PC-9 (cell line): ENCODE measurements around the gene PLXNC1.

Experiments used
- EZH2 ChIP-seq: fragments of 200-600 bp; sonication (generic); IDR thresholded peaks from 2 replicates; pipeline ENCODE4 v1.8.0; 2017; ENCODE audit warnings: antibody characterized with exemption, low read depth
- TF ChIP-seq, protein P1 (sequence below): fragments of 200-600 bp; sonication (generic); conservative IDR thresholded peaks from 2 replicates; pipeline ENCODE4 v1.6.1; 2017; ENCODE audit warnings: mixed run types, antibody characterized with exemption, mild to moderate bottlenecking, moderate library complexity

DNA sequence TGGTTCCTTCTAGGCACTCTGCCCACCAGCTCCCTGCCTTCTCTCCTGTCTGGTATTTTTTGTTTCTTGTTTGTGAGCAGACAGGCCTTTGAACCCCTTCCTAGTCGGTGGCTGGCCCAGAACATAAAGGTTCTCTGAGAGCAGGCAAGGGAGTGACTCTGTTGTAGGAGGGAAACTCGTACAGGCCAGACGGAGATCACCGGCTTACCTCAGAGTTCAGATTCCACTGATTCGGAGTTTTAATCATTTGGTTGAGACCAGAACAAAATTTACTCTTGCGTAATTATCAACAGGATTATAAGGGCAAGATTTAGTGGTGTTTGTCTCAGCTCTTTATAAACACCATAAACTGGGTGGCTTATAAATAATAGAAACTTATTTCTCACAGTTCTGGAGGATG lies 128.3 kb downstream of the PLXNC1 start:
- TF ChIP-seq, protein P1, sequence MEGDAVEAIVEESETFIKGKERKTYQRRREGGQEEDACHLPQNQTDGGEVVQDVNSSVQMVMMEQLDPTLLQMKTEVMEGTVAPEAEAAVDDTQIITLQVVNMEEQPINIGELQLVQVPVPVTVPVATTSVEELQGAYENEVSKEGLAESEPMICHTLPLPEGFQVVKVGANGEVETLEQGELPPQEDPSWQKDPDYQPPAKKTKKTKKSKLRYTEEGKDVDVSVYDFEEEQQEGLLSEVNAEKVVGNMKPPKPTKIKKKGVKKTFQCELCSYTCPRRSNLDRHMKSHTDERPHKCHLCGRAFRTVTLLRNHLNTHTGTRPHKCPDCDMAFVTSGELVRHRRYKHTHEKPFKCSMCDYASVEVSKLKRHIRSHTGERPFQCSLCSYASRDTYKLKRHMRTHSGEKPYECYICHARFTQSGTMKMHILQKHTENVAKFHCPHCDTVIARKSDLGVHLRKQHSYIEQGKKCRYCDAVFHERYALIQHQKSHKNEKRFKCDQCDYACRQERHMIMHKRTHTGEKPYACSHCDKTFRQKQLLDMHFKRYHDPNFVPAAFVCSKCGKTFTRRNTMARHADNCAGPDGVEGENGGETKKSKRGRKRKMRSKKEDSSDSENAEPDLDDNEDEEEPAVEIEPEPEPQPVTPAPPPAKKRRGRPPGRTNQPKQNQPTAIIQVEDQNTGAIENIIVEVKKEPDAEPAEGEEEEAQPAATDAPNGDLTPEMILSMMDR, result no peak
- no peak for TF ChIP-seq EZH2
